Measurements from ENCODE around the gene UBE2B. TPM values are rescaled to one million over a fixed set of nuclear protein-coding genes. Genes with fewer than 3 reads are reported as not detected.
A peak's percentile ranks its signal among the peaks of the same experiment; 100 is the strongest.
"Not testable (repeated sequence)": the region's sequence is repeated elsewhere in the genome, so short reads cannot be mapped to it uniquely, and the experiment has no call there.

The UBE2B gene
- total RNA-seq, 6 experiments from 2014 or later, result 85.0 to 105 (median 95.6) TPM

- H3K36me3 Mint-ChIP-seq (ENCODE audit: low read depth), result no peaks in the 10 kb centered on the region
- TF ChIP-seq CTCF (IDR thresholded peaks at IDR 0.05), result no peak
- H3K9me3 Mint-ChIP-seq, result no peaks in the 10 kb centered on the region
- H3K4me3 Mint-ChIP-seq, result no peak overlapping the region
- no peak for DNase-seq
- H3K27me3 Mint-ChIP-seq (ENCODE audit: insufficient read depth), result peaks cover 2% of the 10 kb centered on the region; the same call in 1 of the 2 replicates
- no peak overlapping the region for H3K27ac Mint-ChIP-seq
- H3K4me1 Mint-ChIP-seq (ENCODE audit: low read depth), result no peaks in the 10 kb centered on the region
These were observed 21.9 kb upstream of the UBE2B start for GRCh38 chr5:134349463-134349862.

GRCh38 chr5:134355681-134356080 is 15.7 kb upstream of the UBE2B start:
- TF ChIP-seq CTCF (IDR thresholded peaks at IDR 0.05), result no peak
- Mint-ChIP-seq H3K27ac (no peak overlapping the region), H3K27me3 (ENCODE audit: insufficient read depth) (peaks cover 2% of the 10 kb centered on the region; the same call in 1 of the 2 replicates), H3K9me3 (no peaks in the 10 kb centered on the region), H3K36me3 (ENCODE audit: low read depth) (no peaks in the 10 kb centered on the region), H3K4me1 (ENCODE audit: low read depth) (no peaks in the 10 kb centered on the region), H3K4me3 (no peak overlapping the region)
- DNase-seq, result no peak

- no peak for TF ChIP-seq CTCF (IDR thresholded peaks at IDR 0.05)
- Mint-ChIP-seq H3K27ac (peak overlapping the region; percentile 16; the same call in 1 of the 2 replicates), H3K36me3 (ENCODE audit: low read depth) (peaks cover 14% of the 10 kb centered on the region), H3K4me1 (ENCODE audit: low read depth) (peaks cover 38% of the 10 kb centered on the region), H3K9me3 (no peaks in the 10 kb centered on the region; the same call in 1 of the 2 replicates), H3K4me3 (peak overlapping the region; percentile 28; the same call in 1 of the 2 replicates), H3K27me3 (ENCODE audit: insufficient read depth) (peaks cover 3% of the 10 kb centered on the region)
- no peak for DNase-seq
These were observed 5.8 kb upstream of the UBE2B start for GRCh38 chr5:134365604-134366003.

GRCh38 chr5:134370311-134370870 is 978 bp upstream of the UBE2B start:
- H3K36me3 Mint-ChIP-seq (ENCODE audit: low read depth), result peaks cover 19% of the 10 kb centered on the region
- peak overlapping the region; percentile 98 for H3K4me3 Mint-ChIP-seq
- peaks cover 9% of the 10 kb centered on the region for H3K27me3 Mint-ChIP-seq (ENCODE audit: insufficient read depth)
- no peak for TF ChIP-seq CTCF (IDR thresholded peaks at IDR 0.05)
- no peak for DNase-seq
- peaks cover 62% of the 10 kb centered on the region for H3K4me1 Mint-ChIP-seq (ENCODE audit: low read depth)
- peak overlapping the region; percentile 99 for H3K27ac Mint-ChIP-seq
- no peaks in the 10 kb centered on the region; the same call in 1 of the 2 replicates for H3K9me3 Mint-ChIP-seq

- DNase-seq, result peak; percentile 5
- Mint-ChIP-seq H3K27me3 (ENCODE audit: insufficient read depth) (peaks cover 8% of the 10 kb centered on the region), H3K9me3 (no peaks in the 10 kb centered on the region; the same call in 1 of the 2 replicates), H3K27ac (peak overlapping the region; percentile 99), H3K36me3 (ENCODE audit: low read depth) (peaks cover 16% of the 10 kb centered on the region), H3K4me3 (peak overlapping the region; percentile 98), H3K4me1 (ENCODE audit: low read depth) (peaks cover 47% of the 10 kb centered on the region)
- TF ChIP-seq CTCF (IDR thresholded peaks at IDR 0.05), result no peak
These were observed 518 bp downstream of the UBE2B start for GRCh38 chr5:134371834-134372340.

- not testable (repeated sequence) for DNase-seq; H3K27ac Mint-ChIP-seq; H3K27me3 Mint-ChIP-seq (ENCODE audit: insufficient read depth); H3K9me3 Mint-ChIP-seq
- Mint-ChIP-seq H3K36me3 (ENCODE audit: low read depth) (peaks cover 14% of the 10 kb centered on the region), H3K4me1 (ENCODE audit: low read depth) (peaks cover 36% of the 10 kb centered on the region), H3K4me3 (peak overlapping the region; percentile 62)
These were observed 2.3 kb downstream of the UBE2B start for GRCh38 chr5:134373633-134374032.

Measured in HFFc6 (cell line).